Stimulated activated CD4-positive, alpha-beta T cell treated with anti-CD3 and anti-CD28 coated beads, TNF-alpha, amount 100 ng/mL, for 1 hour (primary cell): ENCODE results near the gene SBNO1.
"Not testable (repeated sequence)": the region's sequence is repeated elsewhere in the genome, so short reads cannot be mapped to it uniquely, and the experiment has no call there.

Source experiments
- DNase-seq, 3 donors: peaks; one replicate each; pipeline ENCODE4 v3.0.0-alpha.2; 2020; ENCODE audit warnings: low read depth in 3 of 3, low spot score in 1 of 3

SBNO1 gene

DNA sequence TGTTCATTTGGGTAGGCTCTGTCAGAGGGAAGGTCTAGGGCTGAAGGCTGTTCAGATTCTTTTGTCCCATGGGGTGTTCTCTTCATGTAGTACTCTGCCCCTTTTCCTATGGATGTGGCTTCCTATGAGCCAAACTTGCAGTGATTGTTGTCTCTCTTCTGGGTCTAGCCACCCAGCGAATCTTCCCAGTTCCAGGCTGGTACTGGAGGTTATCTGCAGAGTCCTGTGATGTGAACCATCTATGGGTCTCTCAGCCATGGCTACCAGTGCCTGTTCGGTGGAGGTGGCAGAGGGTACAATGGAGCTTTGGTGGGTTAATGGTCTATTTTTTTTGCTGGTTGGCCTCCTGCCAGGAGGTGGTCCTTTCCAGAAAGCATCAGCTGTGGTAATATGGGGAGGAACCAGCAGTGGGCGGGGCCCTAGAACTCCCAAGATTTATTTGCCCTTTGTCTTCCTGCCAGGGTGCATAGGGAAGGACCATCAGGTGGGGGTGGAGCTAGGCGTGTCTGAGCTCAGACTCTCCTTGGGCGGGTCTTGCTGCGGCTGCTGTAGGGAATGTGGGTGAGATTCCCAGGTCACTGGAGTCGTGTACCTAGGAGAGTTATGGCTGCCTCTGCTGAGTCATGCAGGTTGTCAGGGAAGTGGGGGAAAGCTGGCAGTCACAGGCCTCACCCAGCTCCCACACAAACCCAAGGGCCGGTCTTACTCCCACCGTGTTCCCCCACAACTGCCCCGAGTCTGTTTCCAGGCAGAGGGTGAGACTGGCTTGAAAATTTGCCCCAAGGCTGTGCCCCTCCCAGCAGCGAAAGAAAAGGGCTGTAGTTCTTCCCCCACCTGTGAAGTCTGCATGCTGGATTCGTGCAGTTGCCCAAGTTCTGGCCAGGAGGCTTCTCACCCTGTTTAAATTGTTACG lies 113.9 kb downstream of the SBNO1 start:
- DNase-seq: no peak

DNA sequence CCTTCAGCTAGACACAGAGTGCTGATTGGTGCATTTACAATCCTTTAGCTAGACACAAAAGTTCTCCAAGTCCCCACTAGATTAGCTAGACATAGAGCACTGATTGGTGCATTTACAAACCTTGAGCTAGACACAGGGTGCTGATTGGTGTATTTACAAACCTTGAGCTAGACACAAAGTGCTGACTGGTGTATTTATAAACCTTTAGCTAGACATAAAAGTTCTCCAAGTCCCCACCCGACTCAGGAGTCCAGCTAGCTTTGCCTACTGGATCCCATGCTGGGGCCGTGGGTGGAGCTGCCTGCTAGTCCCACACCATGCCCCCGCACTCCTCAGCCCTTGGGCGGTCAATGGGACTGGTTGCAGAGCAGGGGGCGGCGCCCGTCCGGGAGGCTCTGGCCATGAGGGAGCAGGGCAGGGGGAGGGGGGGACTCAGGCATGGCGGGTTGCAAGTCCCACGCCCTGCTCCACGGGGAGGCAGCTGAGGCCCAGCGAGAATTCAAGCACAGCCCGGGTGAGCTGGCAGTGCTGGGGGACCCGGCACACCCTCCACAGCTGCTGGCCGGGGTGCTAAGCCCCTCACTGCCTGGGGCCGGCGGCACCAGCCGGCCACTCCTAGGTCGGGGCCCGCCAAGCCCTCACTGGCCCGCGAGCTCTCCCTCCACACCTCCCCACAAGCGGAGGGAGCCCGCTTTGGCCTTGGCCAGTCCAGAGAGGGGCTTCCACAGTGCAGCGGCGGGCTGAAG lies 115.5 kb downstream of the SBNO1 start:
- DNase-seq: not testable (repeated sequence)

- not testable (repeated sequence) for DNase-seq
Observed at GRCh38 chr12:123248129-123248528, 116.5 kb downstream of the SBNO1 start.

GRCh38 chr12:123245678-123246077 lies 119.0 kb downstream of the SBNO1 start:
- no peak for DNase-seq

GRCh38 chr12:123243671-123244262 lies 120.9 kb downstream of the SBNO1 start:
- no peak for DNase-seq

GRCh38 chr12:123242116-123242904 lies 122.3 kb downstream of the SBNO1 start:
- DNase-seq: no peak
